Mucosa of descending colon (tissue), 3 donors: ENCODE data around the gene HMGN3. TPM values are rescaled to one million over a fixed set of nuclear protein-coding genes. Genes with fewer than 3 reads are reported as not detected.

Experiments
- ATAC-seq: fragments of 200-7000 bp; cut with Tn5 transposase; one replicate; pipeline ENCODE4 v1.9.1; 2020; ENCODE audit warnings: mild to moderate bottlenecking, moderate library complexity
- DNase-seq, 3 donors: peaks; one replicate each; pipeline ENCODE4 v3.0.0-alpha.2; 2020
- H3K36me3 ChIP-seq: fragments of 200-600 bp; one replicate; pipeline ENCODE4 v1.8.0; 2021; ENCODE audit warnings: low read depth, mild to moderate bottlenecking
- H3K4me1 ChIP-seq: fragments of 200-600 bp; one replicate; pipeline ENCODE4 v1.8.0; 2021; ENCODE audit warnings: low read depth, mild to moderate bottlenecking
- H3K4me3 ChIP-seq: fragments of 200-600 bp; one replicate; pipeline ENCODE4 v1.8.0; 2021; ENCODE audit warnings: mild to moderate bottlenecking
- H3K9me3 ChIP-seq: fragments of 200-600 bp; one replicate; pipeline ENCODE4 v1.8.0; 2021; ENCODE audit warnings: mild to moderate bottlenecking
- intact Hi-C, 2 donors: fragments of 100-400 bp; cut with DNase I in 1 of 2; cut with micrococcal nuclease in 1 of 2; formaldehyde crosslinking; loops; one replicate each; pipeline versions ENCODE4 v1.11.0 to v1.11.1; 2022; cut with DNase I, micrococcal nuclease
- total RNA-seq, 3 donors: library from RNA; stranded (reverse); fragmentation: NEBNext Ultra II Directional in 2 of 3; extraction: Animal tissue kit (Norgen Biotek cat#: 25700) in 2 of 3; gene quantifications; one replicate each; pipeline versions ENCODE4 v1.2.1 to v1.2.4, GENCODE V29; 2021 to 2023
- TF ChIP-seq, protein P1 (sequence below): fragments of 200-600 bp; IDR thresholded peaks from one replicate; pipeline ENCODE4 v1.8.0; 2022; ENCODE audit warnings: antibody characterized with exemption, mild to moderate bottlenecking
- donor health status: DM: no; HTN: no; CAD: no; lungs with moderate emphysema.
- donor health status: DM: no; HTN: no; CAD: no.
- donor health status: DM: no; HTN: yes; CAD: no.

Gene HMGN3
- total RNA-seq, 3 donors from 2014 or later: 24.4 to 48.0 (median 42.6) TPM

DNA sequence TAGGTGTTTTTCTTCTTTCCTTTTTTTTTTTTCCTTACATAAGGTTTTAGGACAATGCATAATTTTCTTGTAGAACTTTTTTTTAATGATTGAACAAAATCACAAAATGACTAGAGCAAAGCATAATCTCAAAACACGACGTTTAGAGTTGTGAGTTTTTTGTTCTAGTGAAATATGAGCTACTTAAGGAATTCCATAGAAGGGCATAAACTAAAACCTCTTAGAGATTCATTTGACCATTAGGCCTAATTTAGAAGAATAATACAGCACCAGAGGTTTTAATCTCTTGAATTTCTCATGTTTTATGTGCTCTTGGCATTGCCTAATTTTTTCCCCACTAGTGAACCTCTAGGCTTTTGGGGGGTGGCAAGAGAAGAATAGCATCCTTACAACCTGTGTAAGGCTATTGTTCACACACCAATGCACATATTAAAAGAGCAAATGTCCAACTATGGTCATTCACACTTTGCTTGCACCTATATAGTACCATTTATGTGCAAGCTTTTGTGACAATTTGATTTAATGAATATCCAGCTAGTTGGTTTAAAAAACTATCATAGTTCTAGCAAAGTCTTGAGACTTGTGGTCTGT, 44.6 kb downstream of the HMGN3 start:
- Histone ChIP-seq H3K9me3 (no peaks in the 10 kb centered on the region), H3K36me3 (no peaks in the 10 kb centered on the region), H3K4me1 (no peaks in the 10 kb centered on the region), H3K4me3 (no peak overlapping the region)
- intact Hi-C loops: no loop called here
- ATAC-seq: no peak
- DNase-seq: no peak
- TF ChIP-seq, protein P1, sequence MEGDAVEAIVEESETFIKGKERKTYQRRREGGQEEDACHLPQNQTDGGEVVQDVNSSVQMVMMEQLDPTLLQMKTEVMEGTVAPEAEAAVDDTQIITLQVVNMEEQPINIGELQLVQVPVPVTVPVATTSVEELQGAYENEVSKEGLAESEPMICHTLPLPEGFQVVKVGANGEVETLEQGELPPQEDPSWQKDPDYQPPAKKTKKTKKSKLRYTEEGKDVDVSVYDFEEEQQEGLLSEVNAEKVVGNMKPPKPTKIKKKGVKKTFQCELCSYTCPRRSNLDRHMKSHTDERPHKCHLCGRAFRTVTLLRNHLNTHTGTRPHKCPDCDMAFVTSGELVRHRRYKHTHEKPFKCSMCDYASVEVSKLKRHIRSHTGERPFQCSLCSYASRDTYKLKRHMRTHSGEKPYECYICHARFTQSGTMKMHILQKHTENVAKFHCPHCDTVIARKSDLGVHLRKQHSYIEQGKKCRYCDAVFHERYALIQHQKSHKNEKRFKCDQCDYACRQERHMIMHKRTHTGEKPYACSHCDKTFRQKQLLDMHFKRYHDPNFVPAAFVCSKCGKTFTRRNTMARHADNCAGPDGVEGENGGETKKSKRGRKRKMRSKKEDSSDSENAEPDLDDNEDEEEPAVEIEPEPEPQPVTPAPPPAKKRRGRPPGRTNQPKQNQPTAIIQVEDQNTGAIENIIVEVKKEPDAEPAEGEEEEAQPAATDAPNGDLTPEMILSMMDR: no peak

DNA sequence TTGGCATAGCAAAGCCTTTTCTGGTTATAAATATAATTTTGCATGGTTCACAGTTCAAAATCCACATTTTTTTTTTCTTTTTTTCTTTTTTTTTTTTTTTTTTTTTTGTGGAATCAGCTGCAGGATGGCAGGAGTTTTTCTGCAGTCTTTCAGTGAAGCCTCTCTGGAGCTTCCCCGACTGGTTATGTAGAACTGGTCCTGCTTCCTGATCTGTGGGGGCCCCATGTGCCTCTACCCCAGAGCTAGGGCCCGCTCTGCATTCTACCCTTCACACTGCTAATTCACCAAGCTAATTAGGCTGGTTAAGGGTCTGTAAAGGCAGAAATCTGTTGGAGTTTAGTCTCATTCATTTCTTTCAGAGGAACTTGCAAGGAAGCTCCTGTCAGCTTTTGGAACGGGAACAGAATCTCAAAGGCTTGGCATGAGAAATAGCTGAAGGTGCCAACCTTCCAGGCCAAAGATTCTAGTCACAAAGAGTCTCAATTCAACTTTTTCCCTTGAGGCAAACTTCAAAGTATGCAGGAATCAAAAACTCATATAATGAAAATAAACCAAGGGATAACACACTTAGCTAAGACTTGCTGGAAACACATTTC, 45.5 kb downstream of the HMGN3 start:
- Histone ChIP-seq H3K36me3 (no peaks in the 10 kb centered on the region), H3K4me3 (no peak overlapping the region), H3K9me3 (no peaks in the 10 kb centered on the region), H3K4me1 (no peaks in the 10 kb centered on the region)
- DNase-seq (no peak), ATAC-seq (no peak)
- intact Hi-C loops: no loop called here
- TF ChIP-seq, protein P1: no peak

DNA sequence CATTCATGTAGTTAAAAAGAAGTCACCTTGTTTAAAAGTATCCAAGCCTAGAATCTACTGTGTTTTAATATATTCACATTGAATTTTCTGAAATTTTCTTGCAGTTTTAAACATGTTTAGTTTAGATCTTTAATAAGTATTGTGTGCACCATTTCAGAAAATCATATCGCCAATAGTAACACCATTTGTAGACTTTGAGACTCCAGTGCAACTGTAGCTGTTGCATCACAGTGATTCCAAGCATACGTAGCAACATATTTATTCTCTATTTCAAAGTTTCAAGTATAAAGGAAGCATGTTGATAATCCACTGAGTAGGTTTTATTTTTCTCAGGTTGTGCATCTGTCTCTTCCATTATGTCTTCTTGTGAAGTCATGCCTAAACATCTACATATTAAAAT, 46.4 kb downstream of the HMGN3 start:
- ATAC-seq (no peak), DNase-seq (no peak)
- H3K4me1 ChIP-seq: no peaks in the 10 kb centered on the region
- no peaks in the 10 kb centered on the region for H3K9me3 ChIP-seq
- TF ChIP-seq, protein P1: no peak
- intact Hi-C loops: no loop called here
- H3K4me3 ChIP-seq: no peak overlapping the region
- no peaks in the 10 kb centered on the region for H3K36me3 ChIP-seq

DNA sequence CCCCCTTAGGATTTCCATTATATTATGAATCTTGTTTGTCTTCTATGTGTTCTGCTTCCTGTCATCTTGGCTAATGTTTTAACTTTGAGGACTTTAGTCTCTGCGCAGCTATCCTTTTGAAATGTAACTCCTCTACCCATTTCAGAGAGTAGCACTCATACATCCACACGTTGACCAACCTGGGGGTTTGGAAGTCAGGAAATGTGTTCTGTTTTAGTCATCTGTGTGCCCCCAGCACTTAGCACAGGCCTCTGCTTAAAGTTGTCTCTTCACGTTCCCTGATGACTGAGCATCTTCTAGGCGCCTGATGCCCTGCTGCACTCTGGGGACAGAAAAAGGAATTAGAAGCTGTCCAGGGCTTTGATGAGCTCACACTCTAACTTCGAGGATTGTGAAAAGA, 47.9 kb downstream of the HMGN3 start:
- no peaks in the 10 kb centered on the region for H3K9me3 ChIP-seq
- H3K4me3 ChIP-seq: no peak overlapping the region
- TF ChIP-seq, protein P1: no peak
- no peaks in the 10 kb centered on the region for H3K36me3 ChIP-seq
- no peaks in the 10 kb centered on the region for H3K4me1 ChIP-seq
- no peak for DNase-seq
- intact Hi-C loops: no loop called here
- no peak for ATAC-seq

DNA sequence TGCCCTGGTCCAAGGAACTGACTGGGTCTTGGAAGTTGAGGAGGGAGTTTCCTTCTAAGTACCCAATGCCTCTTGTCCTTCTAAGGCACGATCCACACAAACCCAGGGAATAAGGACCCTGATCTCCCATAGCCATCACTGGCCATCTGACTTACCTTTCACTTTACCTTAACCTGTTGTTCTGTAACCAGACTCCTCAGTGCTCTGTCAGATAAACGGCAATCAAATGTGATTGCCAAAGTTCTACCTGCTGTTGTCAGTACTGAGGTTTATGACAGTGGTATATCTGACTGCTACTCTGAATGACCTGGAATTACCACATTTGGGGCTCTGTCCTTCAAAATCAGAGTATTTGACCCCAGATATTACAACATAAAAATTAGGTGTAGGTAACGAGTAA, 49.8 kb downstream of the HMGN3 start:
- ATAC-seq: no peak
- TF ChIP-seq, protein P1: no peak
- Histone ChIP-seq H3K4me3 (no peak overlapping the region), H3K9me3 (no peaks in the 10 kb centered on the region), H3K36me3 (no peaks in the 10 kb centered on the region), H3K4me1 (no peaks in the 10 kb centered on the region)
- intact Hi-C loops: no loop called here
- DNase-seq: no peak
